Muscle layer of duodenum (tissue), 2 donors: Measurements from ENCODE around the gene OR51T1.

Source experiments
- H3K27ac ChIP-seq: one replicate; pipeline ENCODE4 v1.7.0; 2013; ENCODE audit warnings: mild to moderate bottlenecking, low read length
- H3K27me3 ChIP-seq: one replicate; pipeline ENCODE4 v1.7.0; 2013; ENCODE audit warnings: low read depth, mild to moderate bottlenecking, control low read depth, low read length
- H3K36me3 ChIP-seq, 2 donors: one replicate each; pipeline ENCODE4 v1.7.0; 2013; ENCODE audit warnings: low read length in 2 of 2, control low read depth in 1 of 2, mild to moderate bottlenecking in 1 of 2; ENCODE audit not compliant: insufficient read depth in 2 of 2, control insufficient read depth in 1 of 2
- H3K4me1 ChIP-seq, 2 donors: one replicate each; pipeline ENCODE4 v1.7.0; 2013; ENCODE audit warnings: low read length in 2 of 2, mild to moderate bottlenecking in 2 of 2, control low read depth in 1 of 2, moderate library complexity in 1 of 2; ENCODE audit not compliant: insufficient read depth in 2 of 2, control insufficient read depth in 1 of 2
- H3K4me3 ChIP-seq, 2 donors: one replicate each; pipeline ENCODE4 v1.7.0; 2013; ENCODE audit warnings: low read length in 2 of 2, low read depth in 1 of 2, mild to moderate bottlenecking in 1 of 2
- H3K9me3 ChIP-seq, 2 donors: one replicate each; pipeline ENCODE4 v1.7.0; 2013; ENCODE audit warnings: low read length in 2 of 2, control low read depth in 1 of 2, mild to moderate bottlenecking in 1 of 2; ENCODE audit not compliant: control insufficient read depth in 1 of 2
- donor health status: healthy.

Gene OR51T1

GRCh38 chr11:4884361-4884760, 2.7 kb downstream of the OR51T1 start:
- Histone ChIP-seq H3K36me3 (no peaks in the 10 kb centered on the region), H3K27me3 (no peaks in the 10 kb centered on the region), H3K4me3 (no peak overlapping the region), H3K9me3 (no peaks in the 10 kb centered on the region), H3K27ac (no peak overlapping the region), H3K4me1 (no peaks in the 10 kb centered on the region)

GRCh38 chr11:4886186-4886585, 4.5 kb downstream of the OR51T1 start:
- no peaks in the 10 kb centered on the region for H3K36me3 ChIP-seq
- no peaks in the 10 kb centered on the region for H3K9me3 ChIP-seq
- H3K4me3 ChIP-seq, result no peak overlapping the region
- H3K27me3 ChIP-seq, result no peaks in the 10 kb centered on the region
- H3K27ac ChIP-seq, result no peak overlapping the region
- no peaks in the 10 kb centered on the region for H3K4me1 ChIP-seq

- Histone ChIP-seq H3K4me1 (no peaks in the 10 kb centered on the region), H3K36me3 (no peaks in the 10 kb centered on the region), H3K4me3 (no peak overlapping the region), H3K27me3 (no peaks in the 10 kb centered on the region), H3K9me3 (no peaks in the 10 kb centered on the region), H3K27ac (no peak overlapping the region)
Observed at GRCh38 chr11:4887591-4887990, 5.9 kb downstream of the OR51T1 start.

GRCh38 chr11:4890279-4890678, 8.6 kb downstream of the OR51T1 start:
- no peak overlapping the region for H3K27ac ChIP-seq
- no peaks in the 10 kb centered on the region for H3K4me1 ChIP-seq
- no peaks in the 10 kb centered on the region for H3K36me3 ChIP-seq
- no peak overlapping the region for H3K4me3 ChIP-seq
- no peaks in the 10 kb centered on the region for H3K9me3 ChIP-seq
- no peaks in the 10 kb centered on the region for H3K27me3 ChIP-seq

- no peaks in the 10 kb centered on the region for H3K36me3 ChIP-seq
- H3K27me3 ChIP-seq, result no peaks in the 10 kb centered on the region
- no peak overlapping the region for H3K27ac ChIP-seq
- H3K4me1 ChIP-seq, result no peaks in the 10 kb centered on the region
- H3K9me3 ChIP-seq, result no peaks in the 10 kb centered on the region
- H3K4me3 ChIP-seq, result no peak overlapping the region
Observed at GRCh38 chr11:4891996-4892640, 10.4 kb downstream of the OR51T1 start.

GRCh38 chr11:4903484-4903883, 21.8 kb downstream of the OR51T1 start, which contains the start of gene OR51A7:
TSS of gene OR51A7 (plus strand) at chr11:4903783. CDS start at chr11:4907370, 3,587 bp downstream.
- Histone ChIP-seq H3K4me1 (no peaks in the 10 kb centered on the region), H3K27me3 (no peaks in the 10 kb centered on the region), H3K4me3 (no peak within 1 kb of the TSS), H3K36me3 (no peaks in the 10 kb centered on the region), H3K9me3 (no peaks in the 10 kb centered on the region), H3K27ac (no peak within 1 kb of the TSS)

- no peaks in the 10 kb centered on the region for H3K27me3 ChIP-seq
- H3K9me3 ChIP-seq, result no peaks in the 10 kb centered on the region
- no peaks in the 10 kb centered on the region for H3K4me1 ChIP-seq
- no peak overlapping the region for H3K4me3 ChIP-seq
- H3K36me3 ChIP-seq, result no peaks in the 10 kb centered on the region
- H3K27ac ChIP-seq, result no peak overlapping the region
Observed at GRCh38 chr11:4916581-4916980, 34.9 kb downstream of the OR51T1 start.

- Histone ChIP-seq H3K4me1 (no peaks in the 10 kb centered on the region), H3K4me3 (no peak within 1 kb of the TSS), H3K27ac (no peak within 1 kb of the TSS), H3K9me3 (no peaks in the 10 kb centered on the region), H3K27me3 (no peaks in the 10 kb centered on the region), H3K36me3 (no peaks in the 10 kb centered on the region)
Observed at GRCh38 chr11:4919250-4919649, 37.5 kb downstream of the OR51T1 start, which contains the start of gene OR51G2. TSS of gene OR51G2 (minus strand) at chr11:4919350. CDS start at chr11:4915663, 3,687 bp downstream.

GRCh38 chr11:4921796-4922195, 40.1 kb downstream of the OR51T1 start:
- H3K4me1 ChIP-seq, result no peaks in the 10 kb centered on the region
- no peak overlapping the region for H3K4me3 ChIP-seq
- H3K27ac ChIP-seq, result no peak overlapping the region

GRCh38 chr11:4922304-4922703, 40.6 kb downstream of the OR51T1 start:
- no peaks in the 10 kb centered on the region for H3K4me1 ChIP-seq
- H3K4me3 ChIP-seq, result no peak overlapping the region
- no peaks in the 10 kb centered on the region for H3K27me3 ChIP-seq
- no peak overlapping the region for H3K27ac ChIP-seq
- no peaks in the 10 kb centered on the region for H3K36me3 ChIP-seq
- H3K9me3 ChIP-seq, result no peaks in the 10 kb centered on the region

More at GRCh38 chr11:4921796-4922195, 40.1 kb downstream of the OR51T1 start:
- Histone ChIP-seq H3K36me3 (no peaks in the 10 kb centered on the region), H3K27me3 (no peaks in the 10 kb centered on the region), H3K9me3 (no peaks in the 10 kb centered on the region)

GRCh38 chr11:4924239-4924638, 42.5 kb downstream of the OR51T1 start, which contains the start of gene OR51G1:
TSS of gene OR51G1 (minus strand) at chr11:4924339. CDS start at chr11:4924339, 0 bp downstream.
- H3K4me1 ChIP-seq, result no peaks in the 10 kb centered on the region
- H3K36me3 ChIP-seq, result no peaks in the 10 kb centered on the region
- no peak within 1 kb of the TSS for H3K27ac ChIP-seq
- H3K27me3 ChIP-seq, result no peaks in the 10 kb centered on the region
- H3K4me3 ChIP-seq, result no peak within 1 kb of the TSS
- no peaks in the 10 kb centered on the region for H3K9me3 ChIP-seq

GRCh38 chr11:4926608-4927007, 44.9 kb downstream of the OR51T1 start:
- H3K4me1 ChIP-seq, result no peaks in the 10 kb centered on the region
- H3K9me3 ChIP-seq, result no peaks in the 10 kb centered on the region
- no peaks in the 10 kb centered on the region for H3K36me3 ChIP-seq

More at GRCh38 chr11:4926608-4927007, 44.9 kb downstream of the OR51T1 start:
- Histone ChIP-seq H3K4me3 (no peak overlapping the region), H3K27me3 (no peaks in the 10 kb centered on the region), H3K27ac (no peak overlapping the region)
